K562 (cell line): ENCODE data around the gene CUX1. TPM values are rescaled to one million over a fixed set of nuclear protein-coding genes. Genes with fewer than 3 reads are reported as not detected.

ENCODE experiments used
- CREM ChIP-seq: IDR thresholded peaks from 2 replicates; pipeline ENCODE4 v1.6.1; 2014; ENCODE audit warnings: antibody characterized with exemption, low read depth
- DLX4 ChIP-seq: fragments of 250-450 bp; sonication (Bioruptor Pico); IDR thresholded peaks from 2 replicates; pipeline ENCODE4 v1.6.1; 2021; ENCODE audit warnings: mild to moderate bottlenecking
- DPF2 ChIP-seq: fragments of 450-650 bp; IDR thresholded peaks from 2 replicates; pipeline ENCODE4 v1.6.1; 2016
- ETV1 ChIP-seq: fragments of 450-650 bp; conservative IDR thresholded peaks from 2 replicates; pipeline ENCODE4 v1.6.1; 2016; ENCODE audit warnings: missing genetic modification characterization, control low read depth, low read depth, missing compliant biosample characterization
- EWSR1 ChIP-seq: fragments of 450-650 bp; IDR thresholded peaks from 2 replicates; pipeline ENCODE4 v1.6.1; 2018; ENCODE audit warnings: borderline replicate concordance, mild to moderate bottlenecking, low read depth, moderate library complexity; ENCODE audit not compliant: partially characterized antibody
- FOXA3 ChIP-seq, 2 experiments: fragments of 450-650 bp in 1 of 2; sonication (generic) in 1 of 2; formaldehyde crosslinking; IDR thresholded peaks in 1 of 2; conservative IDR thresholded peaks in 1 of 2; 2 replicates each; pipeline versions ENCODE4 v1.4.0 to v1.8.0; 2020 to 2022; ENCODE audit warnings: mild to moderate bottlenecking in 2 of 2, missing genetic modification reagents in 1 of 2
- FOXJ3 ChIP-seq: sonication (generic); formaldehyde crosslinking; IDR thresholded peaks from 2 replicates; pipeline ENCODE4 v1.4.0; 2020; ENCODE audit warnings: mild to moderate bottlenecking, missing genetic modification reagents
- FOXP1 ChIP-seq: sonication (generic); formaldehyde crosslinking; IDR thresholded peaks from 2 replicates; pipeline ENCODE4 v1.8.0; 2022; ENCODE audit warnings: mild to moderate bottlenecking, missing genetic modification reagents
- HBP1 ChIP-seq: fragments of 450-650 bp; formaldehyde crosslinking; IDR thresholded peaks from 2 replicates; pipeline ENCODE4 v1.4.0; 2022; ENCODE audit warnings: missing genetic modification characterization
- HMG20B ChIP-seq: fragments of 250-450 bp; sonication (Bioruptor Pico); IDR thresholded peaks from 2 replicates; pipeline ENCODE4 v1.5.0; 2021; ENCODE audit warnings: mild to moderate bottlenecking
- HNRNPLL ChIP-seq: fragments of 200-400 bp; formaldehyde crosslinking; IDR thresholded peaks from 2 replicates; pipeline ENCODE4 v1.6.1; 2017; ENCODE audit warnings: low read length, low read depth, mild to moderate bottlenecking; ENCODE audit not compliant: poor library complexity, severe bottlenecking
- MAFG ChIP-seq: fragments of 450-650 bp; conservative IDR thresholded peaks from 2 replicates; pipeline ENCODE4 v1.6.1; 2016; ENCODE audit warnings: missing genetic modification characterization, missing compliant biosample characterization
- NCOR1 ChIP-seq: fragments of 450-650 bp; IDR thresholded peaks from 2 replicates; pipeline ENCODE4 v1.6.1; 2016; ENCODE audit warnings: mild to moderate bottlenecking, moderate library complexity
- PHB2 ChIP-seq: fragments of 450-650 bp; IDR thresholded peaks from 2 replicates; pipeline ENCODE4 v1.6.1; 2017; ENCODE audit warnings: low read depth
- POLR3A ChIP-seq: IDR thresholded peaks from 2 replicates; pipeline ENCODE4 v1.6.1; 2011; ENCODE audit warnings: borderline replicate concordance, mild to moderate bottlenecking, moderate library complexity; ENCODE audit not compliant: insufficient read length, insufficient read depth; ENCODE audit errors: extremely low read depth
- SMC3 ChIP-seq: conservative IDR thresholded peaks from 2 replicates; pipeline ENCODE4 v1.6.1; 2011; ENCODE audit warnings: low read depth, low read length, improper control_type of control experiment; ENCODE audit not compliant: insufficient read depth
- SNRNP70 ChIP-seq: fragments of 200-400 bp; formaldehyde crosslinking; optimal IDR thresholded peaks from 2 replicates; pipeline ENCODE3; 2017; ENCODE audit warnings: low read depth, low read length
- U2AF2 ChIP-seq: fragments of 200-400 bp; formaldehyde crosslinking; optimal IDR thresholded peaks from 2 replicates; pipeline ENCODE3; 2017; ENCODE audit warnings: low read depth, mild to moderate bottlenecking, low read length
- ZNF224 ChIP-seq: sonication (generic); formaldehyde crosslinking; IDR thresholded peaks from 2 replicates; pipeline ENCODE4 v1.8.0; 2022; ENCODE audit warnings: mild to moderate bottlenecking, missing genetic modification reagents
- ZNF282 ChIP-seq: sonication (generic); formaldehyde crosslinking; IDR thresholded peaks from 2 replicates; pipeline ENCODE4 v1.8.1; 2023; ENCODE audit warnings: missing genetic modification reagents
- ZNF561 ChIP-seq: fragments of 450-650 bp; formaldehyde crosslinking; conservative IDR thresholded peaks from 2 replicates; pipeline ENCODE4 v1.4.0; 2020; ENCODE audit warnings: mild to moderate bottlenecking, moderate library complexity
- polyA plus RNA-seq, 8 experiments: library from polyadenylated mRNA; depleted of rRNA in 4 of 8; stranded (reverse) in 5 of 8; unstranded in 3 of 8; fragments of >200 nt; fragmentation: Nextera tagmentation in 2 of 8; fragmentation: Illumina TruSeq in 1 of 8; extraction: Ambion mirVana in 2 of 8; extraction: Trizol in 1 of 8; gene quantifications; 2 replicates each; pipeline versions ENCODE4 v1.2.1 to v1.2.3, GENCODE V29; 2011 to 2014; ENCODE audit warnings: inconsistent platforms in 1 of 8, missing spikeins in 1 of 8
- total RNA-seq, 7 experiments: library from RNA; depleted of rRNA in 6 of 7; stranded (reverse); fragments of >200 nt in 6 of 7; fragmentation: Illumina TruSeq in 2 of 7; extraction: Trizol in 2 of 7; gene quantifications; 2 replicates each; pipeline versions ENCODE4 v1.2.1 to v1.2.3, GENCODE V29; 2011 to 2021; ENCODE audit warnings: low replicate concordance in 1 of 7
- TF ChIP-seq, protein P1 (sequence below): fragments of 150-350 bp; conservative IDR thresholded peaks from 2 replicates; pipeline ENCODE4 v1.6.1; 2014; ENCODE audit warnings: low read length
- TF ChIP-seq, protein P2 (sequence below): IDR thresholded peaks from 2 replicates; pipeline ENCODE4 v1.6.1; 2011; ENCODE audit warnings: borderline replicate concordance, low read depth, mild to moderate bottlenecking, moderate library complexity, low read length; ENCODE audit not compliant: insufficient read depth, poor library complexity, severe bottlenecking

Gene CUX1
- total and polyA plus RNA-seq, 9 of the 15 experiments (the other 6 are each of a cell fraction or from before 2014, with no cell fraction given): 3.6 to 55.3 (median 25.2) TPM

- TF ChIP-seq, protein P1, sequence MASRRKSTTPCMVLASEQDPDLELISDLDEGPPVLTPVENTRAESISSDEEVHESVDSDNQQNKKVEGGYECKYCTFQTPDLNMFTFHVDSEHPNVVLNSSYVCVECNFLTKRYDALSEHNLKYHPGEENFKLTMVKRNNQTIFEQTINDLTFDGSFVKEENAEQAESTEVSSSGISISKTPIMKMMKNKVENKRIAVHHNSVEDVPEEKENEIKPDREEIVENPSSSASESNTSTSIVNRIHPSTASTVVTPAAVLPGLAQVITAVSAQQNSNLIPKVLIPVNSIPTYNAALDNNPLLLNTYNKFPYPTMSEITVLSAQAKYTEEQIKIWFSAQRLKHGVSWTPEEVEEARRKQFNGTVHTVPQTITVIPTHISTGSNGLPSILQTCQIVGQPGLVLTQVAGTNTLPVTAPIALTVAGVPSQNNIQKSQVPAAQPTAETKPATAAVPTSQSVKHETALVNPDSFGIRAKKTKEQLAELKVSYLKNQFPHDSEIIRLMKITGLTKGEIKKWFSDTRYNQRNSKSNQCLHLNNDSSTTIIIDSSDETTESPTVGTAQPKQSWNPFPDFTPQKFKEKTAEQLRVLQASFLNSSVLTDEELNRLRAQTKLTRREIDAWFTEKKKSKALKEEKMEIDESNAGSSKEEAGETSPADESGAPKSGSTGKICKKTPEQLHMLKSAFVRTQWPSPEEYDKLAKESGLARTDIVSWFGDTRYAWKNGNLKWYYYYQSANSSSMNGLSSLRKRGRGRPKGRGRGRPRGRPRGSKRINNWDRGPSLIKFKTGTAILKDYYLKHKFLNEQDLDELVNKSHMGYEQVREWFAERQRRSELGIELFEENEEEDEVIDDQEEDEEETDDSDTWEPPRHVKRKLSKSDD: no peak
- no peak for TF ChIP-seq MAFG
- TF ChIP-seq ZNF224: no peak
- TF ChIP-seq PHB2: no peak
- no peak for TF ChIP-seq FOXJ3
- no peak for TF ChIP-seq ZNF282 (CRISPR knock-in tag)
- TF ChIP-seq DPF2: peak; percentile 56; the same call in 1 of the 2 replicates
- TF ChIP-seq HMG20B (CRISPR knock-in tag): no peak
- no peak for TF ChIP-seq U2AF2
- TF ChIP-seq NCOR1: no peak
- no peak for TF ChIP-seq POLR3A
- no peak for TF ChIP-seq DLX4 (CRISPR knock-in tag)
- no peak for TF ChIP-seq SNRNP70
- TF ChIP-seq, protein P2, sequence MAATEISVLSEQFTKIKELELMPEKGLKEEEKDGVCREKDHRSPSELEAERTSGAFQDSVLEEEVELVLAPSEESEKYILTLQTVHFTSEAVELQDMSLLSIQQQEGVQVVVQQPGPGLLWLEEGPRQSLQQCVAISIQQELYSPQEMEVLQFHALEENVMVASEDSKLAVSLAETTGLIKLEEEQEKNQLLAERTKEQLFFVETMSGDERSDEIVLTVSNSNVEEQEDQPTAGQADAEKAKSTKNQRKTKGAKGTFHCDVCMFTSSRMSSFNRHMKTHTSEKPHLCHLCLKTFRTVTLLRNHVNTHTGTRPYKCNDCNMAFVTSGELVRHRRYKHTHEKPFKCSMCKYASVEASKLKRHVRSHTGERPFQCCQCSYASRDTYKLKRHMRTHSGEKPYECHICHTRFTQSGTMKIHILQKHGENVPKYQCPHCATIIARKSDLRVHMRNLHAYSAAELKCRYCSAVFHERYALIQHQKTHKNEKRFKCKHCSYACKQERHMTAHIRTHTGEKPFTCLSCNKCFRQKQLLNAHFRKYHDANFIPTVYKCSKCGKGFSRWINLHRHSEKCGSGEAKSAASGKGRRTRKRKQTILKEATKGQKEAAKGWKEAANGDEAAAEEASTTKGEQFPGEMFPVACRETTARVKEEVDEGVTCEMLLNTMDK: no peak
- no peak for TF ChIP-seq ETV1 (tag)
- no peak for TF ChIP-seq HBP1 (CRISPR knock-in tag)
- TF ChIP-seq SMC3: no peak
- no peak for TF ChIP-seq ZNF561
- TF ChIP-seq FOXA3 (CRISPR knock-in tag; conservative IDR thresholded peaks at IDR 0.05 in 1 of 2, IDR thresholded peaks at IDR 0.05 in 1 of 2): no peak
- TF ChIP-seq EWSR1: no peak
- peak; percentile 54; the same call in 1 of the 2 replicates for TF ChIP-seq CREM
- no peak for TF ChIP-seq FOXP1 (CRISPR knock-in tag)
- TF ChIP-seq HNRNPLL: no peak
Measured at GRCh38 chr7:102264367-102264891, 447.0 kb downstream of the CUX1 start (continued).
